Activated T-helper 9 cell treated with anti-CD3 and anti-CD28 coated beads, Interleukin-2, amount 50 U/mL, for 16 hours (primary cell): ENCODE results near the gene PREX1.

ENCODE experiments used
- DNase-seq: peaks from one replicate; pipeline ENCODE4 v3.0.0-alpha.2; 2020; ENCODE audit warnings: low read depth

Gene PREX1

DNA sequence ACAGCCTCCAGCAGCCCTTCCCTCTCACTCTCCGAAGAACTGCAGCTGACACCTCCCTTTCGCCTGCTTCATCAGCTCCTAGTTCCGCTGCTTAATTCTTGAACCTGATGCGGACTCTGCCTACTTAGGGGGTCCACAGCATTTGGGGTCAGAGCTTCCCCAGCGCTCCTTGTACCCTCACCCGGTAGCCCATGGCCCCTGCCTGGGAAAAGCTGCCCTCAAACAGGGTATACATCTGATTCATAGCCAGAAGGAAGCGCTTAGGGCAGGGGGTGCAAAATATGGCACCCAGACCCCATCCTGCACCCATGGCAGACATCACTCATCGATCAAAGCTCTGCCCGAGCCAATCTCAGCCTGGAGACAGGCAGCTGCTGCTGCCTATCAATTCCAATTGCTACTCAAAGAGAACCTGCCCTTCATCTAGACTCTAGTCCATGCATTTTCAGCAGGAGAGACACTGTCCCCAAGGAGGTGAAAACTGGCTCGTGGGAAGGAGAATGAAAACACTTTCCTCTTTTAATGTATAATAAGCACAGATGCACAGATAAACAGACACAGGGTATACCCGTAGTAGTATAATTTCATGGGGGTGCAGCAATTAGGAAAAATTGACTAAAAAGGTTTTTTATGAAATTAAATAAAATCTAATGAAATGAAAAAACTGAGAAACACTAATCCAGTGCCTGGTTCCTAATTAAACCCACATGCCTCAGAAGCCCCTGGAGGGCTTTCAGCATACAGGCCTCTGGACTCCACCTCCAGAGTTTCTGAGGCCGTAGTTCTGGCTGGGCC, 194.8 kb downstream of the PREX1 start:
- no peak for DNase-seq

GRCh38 chr20:48632017-48632824, 195.6 kb downstream of the PREX1 start:
- no peak for DNase-seq

- DNase-seq: no peak
Observed at GRCh38 chr20:48631114-48632016, 196.4 kb downstream of the PREX1 start.

- no peak for DNase-seq
Observed at GRCh38 chr20:48630342-48631075, 197.3 kb downstream of the PREX1 start.

DNA sequence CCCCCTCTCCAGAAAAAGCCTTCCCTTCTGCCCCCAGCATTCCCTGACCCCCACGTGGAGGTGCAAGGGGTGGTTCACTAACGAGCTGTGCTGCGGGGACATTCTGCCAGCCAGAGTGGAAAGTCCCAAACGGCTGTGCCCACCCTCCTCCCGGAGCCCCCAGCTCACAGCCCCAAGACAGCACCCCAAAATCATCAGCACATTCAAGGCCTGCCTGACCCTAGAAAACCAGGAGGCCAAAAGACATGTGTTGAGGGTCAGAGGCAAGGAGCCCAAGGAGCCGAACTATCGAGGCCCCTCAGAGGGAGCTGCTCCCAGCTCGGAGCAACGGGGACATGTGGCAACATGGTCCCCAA, 197.9 kb downstream of the PREX1 start:
- DNase-seq: no peak

DNA sequence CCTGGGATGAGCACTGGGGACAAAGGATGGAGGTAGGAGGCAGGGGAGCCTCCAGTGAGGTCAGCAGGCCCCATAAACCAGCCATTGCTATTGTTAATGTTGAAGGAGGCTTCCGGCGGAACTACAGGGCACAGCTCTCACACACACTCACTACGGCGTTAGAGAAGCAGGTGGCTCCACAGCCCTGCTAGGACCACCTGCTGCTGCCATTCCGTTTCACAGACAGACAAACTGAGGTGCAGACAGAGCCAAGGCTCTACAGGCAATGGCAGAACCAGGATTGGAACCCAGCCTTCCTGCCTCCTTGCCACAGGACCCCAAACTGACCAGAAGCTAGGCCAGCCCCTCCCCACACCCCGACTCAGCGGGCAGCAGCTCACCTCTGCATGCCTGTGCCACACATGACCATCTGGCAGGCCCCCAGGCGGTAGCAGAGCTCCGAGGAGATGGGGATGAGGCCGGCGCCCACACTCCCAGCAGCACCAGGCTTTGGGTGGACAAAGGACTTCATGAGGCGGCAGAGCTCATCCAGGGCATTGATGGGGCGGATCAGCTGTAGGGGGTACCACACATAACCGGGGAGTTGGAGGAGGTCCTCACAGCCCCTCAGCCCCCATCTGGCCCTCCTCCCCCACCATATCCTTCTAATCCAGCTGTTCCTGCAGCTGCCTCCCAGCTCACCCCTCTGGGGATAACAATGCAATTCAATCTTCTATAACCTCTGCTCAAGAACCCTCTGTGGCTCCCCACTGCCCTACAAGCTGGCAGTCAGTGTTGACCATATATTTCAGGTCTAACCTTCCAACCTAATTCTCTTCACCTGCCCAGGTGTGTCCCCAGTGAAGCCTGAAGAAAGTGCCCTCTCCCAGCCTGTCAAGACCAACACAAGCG, 198.5 kb downstream of the PREX1 start:
- no peak for DNase-seq

- no peak for DNase-seq
Observed at GRCh38 chr20:48627737-48628128, 200.1 kb downstream of the PREX1 start.

GRCh38 chr20:48626938-48627736, 200.7 kb downstream of the PREX1 start:
- no peak for DNase-seq

GRCh38 chr20:48626226-48626937, 201.4 kb downstream of the PREX1 start:
- no peak for DNase-seq

DNA sequence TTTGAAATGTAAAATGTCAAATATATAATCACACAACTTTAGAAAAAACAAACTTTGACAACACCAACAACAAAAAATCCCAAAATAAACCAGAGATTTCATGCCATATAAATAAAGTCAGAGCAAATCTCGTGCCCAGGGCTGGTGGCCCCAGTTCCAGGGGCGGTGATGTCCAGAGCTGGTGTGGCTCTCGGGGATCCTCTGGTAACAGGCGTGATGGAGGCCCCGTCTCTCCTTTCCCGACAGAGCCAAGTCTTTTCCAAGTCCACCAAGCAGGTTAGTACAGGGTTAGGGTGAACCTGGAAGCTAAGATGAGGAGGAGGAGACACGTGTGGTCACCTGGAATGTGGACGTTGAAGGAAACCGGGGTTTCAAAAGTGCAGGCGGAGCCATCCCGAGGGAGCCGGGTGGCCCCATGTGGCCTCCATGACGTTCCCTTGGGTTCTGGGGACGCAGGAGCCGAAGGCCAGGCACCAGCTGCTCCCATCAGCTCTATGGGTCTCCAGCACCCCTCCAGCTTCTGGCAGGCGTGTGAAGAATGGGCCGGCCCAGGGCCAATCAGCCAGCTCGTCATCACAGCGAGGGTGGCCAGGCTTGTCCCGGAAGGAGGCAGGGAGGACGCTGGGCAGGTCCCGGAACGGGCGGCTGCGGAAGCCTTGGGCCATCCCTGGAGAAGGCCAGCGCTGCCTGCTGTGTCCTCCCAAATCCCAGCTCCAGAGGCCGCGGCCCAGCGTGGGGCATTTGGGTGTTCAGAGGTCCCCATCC, 202.5 kb downstream of the PREX1 start:
- no peak for DNase-seq

GRCh38 chr20:48624315-48625020, 203.3 kb downstream of the PREX1 start:
- no peak for DNase-seq

DNA sequence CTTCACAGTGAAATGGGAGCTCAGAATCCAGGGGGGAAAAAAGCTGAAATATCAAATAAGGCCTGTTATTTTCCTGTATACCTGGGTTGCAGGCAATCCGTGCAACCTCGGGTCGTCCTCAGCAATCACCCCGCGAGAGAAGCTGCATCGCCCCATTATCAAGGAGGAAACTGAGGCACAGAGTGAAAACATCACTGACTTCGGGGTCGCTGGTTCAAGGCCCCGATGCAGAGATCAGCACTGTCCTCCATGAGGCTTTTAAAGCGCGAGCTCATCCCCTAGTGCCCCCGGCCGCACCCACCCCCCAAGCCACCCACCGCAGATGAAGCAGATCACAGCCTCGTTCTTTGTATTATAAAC, 203.9 kb downstream of the PREX1 start:
- no peak for DNase-seq

GRCh38 chr20:48623176-48623905, 204.5 kb downstream of the PREX1 start:
- no peak for DNase-seq

DNA sequence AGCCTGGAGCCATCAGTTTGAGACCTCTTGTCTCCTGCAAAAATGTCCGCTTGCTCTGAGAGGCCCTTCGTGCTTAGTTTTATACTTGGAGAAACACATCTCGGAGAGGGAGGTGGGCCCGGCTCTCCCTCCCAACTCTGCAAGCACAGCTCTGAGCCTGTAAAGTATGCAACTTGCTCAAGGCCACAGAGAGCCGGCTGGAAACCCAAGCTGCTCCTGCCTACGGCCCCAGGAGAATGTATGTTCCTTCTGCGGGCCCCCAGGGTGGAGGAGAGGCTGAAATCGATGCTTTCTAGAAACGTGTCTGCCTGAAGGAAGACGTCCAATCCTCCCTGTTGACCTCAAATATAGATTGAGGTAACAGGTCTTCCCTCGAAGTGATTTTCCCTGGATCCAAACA, 205.4 kb downstream of the PREX1 start:
- no peak for DNase-seq

GRCh38 chr20:48621376-48622078, 206.3 kb downstream of the PREX1 start:
- DNase-seq: no peak
